IMR-90 (cell line): Measurements from ENCODE around the gene DISP1. TPM values are rescaled to one million over a fixed set of nuclear protein-coding genes. Genes with fewer than 3 reads are reported as not detected.

Experiments
- ATAC-seq: fragments of 200-7000 bp; cut with Tn5 transposase; 2 replicates; pipeline ENCODE4 v1.9.1; 2020; ENCODE audit warnings: low read depth, mild to moderate bottlenecking, moderate library complexity
- BruUV-seq: library from RNA; stranded (reverse); fragments of 400-500 nt; replicated peaks from 2 replicates; lab custom pipeline; 2021; lab: Mats Ljungman, UMichigan
- CTCF ChIA-PET: fragments of 300-600 bp; formaldehyde crosslinking; extraction: SDS; loops from one replicate; lab custom pipeline; 2021; ENCODE audit warnings: antibody characterized with exemption; lab: Yijun Ruan, JAX
- POLR2A ChIA-PET: fragments of 300-600 bp; sonication (Branson Sonifier 250); formaldehyde crosslinking; loops from one replicate; lab custom pipeline; 2022; ENCODE audit warnings: antibody characterized with exemption; ENCODE audit not compliant: unreplicated experiment; lab: Charles Lee
- DNase-seq: peaks from one replicate; pipeline ENCODE4 v3.0.0; 2013
- H2AFZ ChIP-seq: replicated peaks from 2 replicates; pipeline ENCODE3; 2013; ENCODE audit warnings: low read length, mild to moderate bottlenecking; ENCODE audit not compliant: poor library complexity
- H2AK5ac ChIP-seq: 2 replicates; pipeline ENCODE4 v1.6.1; 2013; ENCODE audit warnings: low read depth, low read length, inconsistent platforms
- H2AK9ac ChIP-seq: replicated peaks from 2 replicates; pipeline ENCODE3; 2013; ENCODE audit warnings: mild to moderate bottlenecking, low read depth, low read length, moderate library complexity; ENCODE audit not compliant: poor library complexity
- H2BK120ac ChIP-seq: 2 replicates; pipeline ENCODE4 v1.6.1; 2013; ENCODE audit warnings: low read depth, low read length, inconsistent platforms
- H2BK15ac ChIP-seq: 3 replicates; pipeline ENCODE4 v1.6.1; 2013; ENCODE audit warnings: low read depth, low read length, inconsistent platforms
- H2BK20ac ChIP-seq: 2 replicates; pipeline ENCODE4 v1.6.1; 2013; ENCODE audit warnings: low read depth, mild to moderate bottlenecking, inconsistent platforms, low read length, moderate library complexity
- H2BK5ac ChIP-seq: 2 replicates; pipeline ENCODE4 v1.6.1; 2013; ENCODE audit warnings: mild to moderate bottlenecking, low read depth, low read length, inconsistent platforms; ENCODE audit not compliant: poor library complexity, severe bottlenecking
- H3K14ac ChIP-seq: replicated peaks from 2 replicates; pipeline ENCODE4 v1.6.1; 2013; ENCODE audit warnings: low read depth, low read length, inconsistent platforms
- H3K18ac ChIP-seq: 2 replicates; pipeline ENCODE4 v1.6.1; 2013; ENCODE audit warnings: low read depth, low read length, control low read depth
- H3K23ac ChIP-seq: 2 replicates; pipeline ENCODE4 v1.6.1; 2013; ENCODE audit warnings: low read depth, low read length, inconsistent platforms
- H3K27ac ChIP-seq: 2 replicates; pipeline ENCODE4 v1.5.1; 2013; ENCODE audit warnings: mild to moderate bottlenecking, control low read depth, low read length; ENCODE audit not compliant: insufficient read depth
- H3K27me3 ChIP-seq: 2 replicates; pipeline ENCODE4 v1.6.1; 2013; ENCODE audit warnings: low read length; ENCODE audit not compliant: control insufficient read depth, insufficient read depth
- H3K36me3 ChIP-seq: 2 replicates; pipeline ENCODE4 v1.6.1; 2013; ENCODE audit warnings: low read length, mixed read lengths; ENCODE audit not compliant: control insufficient read depth, insufficient read depth
- H3K4ac ChIP-seq: 2 replicates; pipeline ENCODE4 v1.6.1; 2013; ENCODE audit warnings: low read depth, low read length, inconsistent platforms
- H3K4me1 ChIP-seq: 2 replicates; pipeline ENCODE4 v1.6.1; 2013; ENCODE audit warnings: low read length, mixed read lengths; ENCODE audit not compliant: control insufficient read depth, insufficient read depth
- H3K4me2 ChIP-seq: 2 replicates; pipeline ENCODE4 v1.6.1; 2013; ENCODE audit warnings: low read depth, mild to moderate bottlenecking, control low read depth, low read length, moderate library complexity
- H3K4me3 ChIP-seq: 2 replicates; pipeline ENCODE4 v1.5.1; 2013; ENCODE audit warnings: low read depth, mild to moderate bottlenecking, control low read depth, low read length, moderate library complexity; ENCODE audit not compliant: insufficient read depth
- H3K56ac ChIP-seq: 2 replicates; pipeline ENCODE4 v1.6.1; 2013; ENCODE audit warnings: low read length, inconsistent platforms; ENCODE audit not compliant: insufficient read depth; ENCODE audit errors: extremely low read depth
- H3K79me1 ChIP-seq, 2 experiments: 2 replicates each; pipeline ENCODE4 v1.6.1; 2013; ENCODE audit warnings: low read length in 2 of 2, inconsistent platforms in 1 of 2, low read depth in 1 of 2
- H3K9ac ChIP-seq: 2 replicates; pipeline ENCODE4 v1.6.1; 2013; ENCODE audit warnings: low read depth, low read length, control low read depth
- H3K9me1 ChIP-seq: 2 replicates; pipeline ENCODE4 v1.6.1; 2013; ENCODE audit warnings: low read length, inconsistent platforms; ENCODE audit not compliant: insufficient read depth
- H3K9me3 ChIP-seq: 2 replicates; pipeline ENCODE4 v1.6.1; 2013; ENCODE audit warnings: low read length; ENCODE audit not compliant: control insufficient read depth, insufficient read depth
- H4K20me1 ChIP-seq: 2 replicates; pipeline ENCODE4 v1.6.1; 2013; ENCODE audit warnings: low read length, inconsistent platforms; ENCODE audit not compliant: insufficient read depth
- H4K5ac ChIP-seq: 2 replicates; pipeline ENCODE4 v1.6.1; 2013; ENCODE audit warnings: mild to moderate bottlenecking, low read depth, low read length, control low read depth
- H4K8ac ChIP-seq, 2 experiments: 2 replicates each; pipeline ENCODE4 v1.6.1; 2013; ENCODE audit warnings: low read depth in 2 of 2, low read length in 2 of 2, control low read depth in 1 of 2, inconsistent platforms in 1 of 2
- H4K91ac ChIP-seq: 2 replicates; pipeline ENCODE4 v1.6.1; 2013; ENCODE audit warnings: low read depth, low read length, inconsistent platforms; ENCODE audit not compliant: insufficient read depth
- BHLHE40 ChIP-seq: fragments of 150-350 bp; IDR thresholded peaks from 2 replicates; pipeline ENCODE4 v1.6.1; 2016; ENCODE audit warnings: mild to moderate bottlenecking, low read depth, low read length
- CEBPB ChIP-seq: IDR thresholded peaks from 2 replicates; pipeline ENCODE4 v1.6.1; 2012; ENCODE audit warnings: low read depth, low read length, improper control_type of control experiment
- CHD1 ChIP-seq: IDR thresholded peaks from 2 replicates; pipeline ENCODE4 v1.6.1; 2012; ENCODE audit warnings: low read depth, low read length, improper control_type of control experiment
- MAFK ChIP-seq: IDR thresholded peaks from 2 replicates; pipeline ENCODE4 v1.6.1; 2012; ENCODE audit warnings: low read depth, low read length, improper control_type of control experiment
- MAZ ChIP-seq: IDR thresholded peaks from 2 replicates; pipeline ENCODE4 v1.6.1; 2012; ENCODE audit warnings: low read depth, mild to moderate bottlenecking, low read length, improper control_type of control experiment, moderate library complexity, borderline replicate concordance
- MXI1 ChIP-seq: IDR thresholded peaks from 2 replicates; pipeline ENCODE4 v1.6.1; 2012; ENCODE audit warnings: low read depth, mild to moderate bottlenecking, low read length, moderate library complexity, borderline replicate concordance
- POLR2A ChIP-seq: IDR thresholded peaks from 2 replicates; pipeline ENCODE4 v1.6.1; 2012; ENCODE audit warnings: mild to moderate bottlenecking, low read depth, low read length
- RCOR1 ChIP-seq: IDR thresholded peaks from 2 replicates; pipeline ENCODE4 v1.6.1; 2012; ENCODE audit warnings: mild to moderate bottlenecking, low read length, improper control_type of control experiment; ENCODE audit not compliant: insufficient replicate concordance
- SMC3 ChIP-seq: fragments of 150-350 bp; IDR thresholded peaks from 2 replicates; pipeline ENCODE4 v1.6.1; 2016; ENCODE audit warnings: low read depth, mild to moderate bottlenecking, antibody characterized with exemption, low read length, moderate library complexity
- WGBS, 2 experiments: methylation state at CpG; one replicate each; pipeline versions ENCODE4 v1.1.5 to v1.1.7; 2013; ENCODE audit warnings: missing lambda C conversion rate in 2 of 2; ENCODE audit not compliant: insufficient read length in 1 of 2; ENCODE audit errors: extremely low coverage in 2 of 2; 5-methylcytosine and 5-hydroxymethylcytosine counted together
- dilution Hi-C: fragments of 300-500 bp; cut with HindIII; formaldehyde crosslinking; loops from one replicate; pipeline ENCODE4 v1.14.3; 2018; ENCODE audit warnings: low sequenced_read_pairs; ENCODE audit not compliant: unreplicated experiment
- in situ Hi-C: fragments of 300-500 bp; cut with MboI; formaldehyde crosslinking; loops from 3 replicates; pipeline ENCODE4 v1.14.3; 2019; ENCODE audit warnings: low sequenced_read_pairs, inconsistent platforms, mixed read lengths
- intact Hi-C: fragments of 100-400 bp; cut with micrococcal nuclease; formaldehyde crosslinking; loops from 2 replicates; pipeline ENCODE4 v1.10.0; 2022
- polyA plus RNA-seq, 3 experiments: library from polyadenylated mRNA; depleted of rRNA; stranded (reverse); fragments of >200 nt; gene quantifications; 2 replicates each; pipeline ENCODE4 v1.2.3, GENCODE V29; 2012; ENCODE audit warnings: low replicate concordance in 1 of 3
- total RNA-seq: library from RNA; depleted of rRNA; stranded (reverse); fragments of >200 nt; gene quantifications from 2 replicates; pipeline ENCODE4 v1.2.3, GENCODE V29; 2012

Gene DISP1
- total and polyA plus RNA-seq, 2 of the 4 experiments (the other 2 are of a cell fraction), result 3.3 to 5.2 TPM

DNA sequence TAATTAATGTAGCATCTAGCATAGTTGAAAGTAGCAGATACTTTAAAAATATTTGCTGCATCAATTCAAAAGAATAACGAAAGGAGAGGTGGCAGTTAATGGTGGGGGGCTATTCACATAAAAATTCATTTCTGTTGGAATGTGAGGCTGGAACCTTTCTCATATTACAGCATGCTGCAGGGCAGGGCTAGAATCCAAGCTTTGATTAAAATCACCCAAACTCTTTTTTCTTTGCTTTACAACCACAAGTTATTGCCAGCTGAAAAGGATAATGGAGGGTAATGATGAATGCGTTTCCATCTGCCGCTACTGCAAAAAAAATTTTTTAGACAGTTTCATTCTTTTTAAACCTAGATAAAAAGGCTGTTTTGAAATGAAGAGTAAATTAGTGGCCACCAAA lies 9.8 kb downstream of the DISP1 start:
- no peak for DNase-seq
- no peak overlapping the region for H3K18ac ChIP-seq
- no peak overlapping the region for H3K27ac ChIP-seq
- no peak overlapping the region for H3K23ac ChIP-seq
- H2AK5ac ChIP-seq, result no peak overlapping the region
- H3K4ac ChIP-seq, result no peak overlapping the region
- peaks cover 10 to 12% of the 10 kb centered on the region in 2 experiments; a peak in 2 of 4 replicates for H3K79me1 ChIP-seq
- no CpG with 5 or more reads among the region's 3 CpGs for WGBS, 2 experiments
- H4K20me1 ChIP-seq, result no peaks in the 10 kb centered on the region
- H2AK9ac ChIP-seq, result no peak overlapping the region
- no peak overlapping the region for H2BK120ac ChIP-seq
- H2BK15ac ChIP-seq, result no peak overlapping the region
- H3K27me3 ChIP-seq, result no peaks in the 10 kb centered on the region
- in situ Hi-C loops, result no loop called here
- intact Hi-C loops, result no loop called here
- peak overlapping the region; percentile 50 for H3K4me2 ChIP-seq
- no peak overlapping the region for H4K91ac ChIP-seq
- TF ChIP-seq MXI1 (no peak), POLR2A (no peak), MAZ (no peak), RCOR1 (no peak), CEBPB (no peak), MAFK (no peak), BHLHE40 (no peak), CHD1 (no peak), SMC3 (no peak)
- ATAC-seq, result no peak
- ChIA-PET CTCF (interaction anchor here (0.7 to 0.8 kb wide), 2 partner anchors 265 to 267 kb away, joined by 4 to 5 read pairs; no protein-coding TSS in a partner anchor), POLR2A (no interaction called here)
- H3K4me3 ChIP-seq, result no peak overlapping the region
- no TSS peak for BruUV-seq
- H4K8ac ChIP-seq, result no peak overlapping the region
- H4K5ac ChIP-seq, result no peak overlapping the region
- no peak overlapping the region for H3K56ac ChIP-seq
- no peak overlapping the region for H2BK20ac ChIP-seq
- H3K9me3 ChIP-seq, result no peaks in the 10 kb centered on the region
- H2AFZ ChIP-seq, result no peak overlapping the region
- H3K36me3 ChIP-seq, result no peaks in the 10 kb centered on the region
- H3K9me1 ChIP-seq, result no peaks in the 10 kb centered on the region
- no peak overlapping the region for H3K14ac ChIP-seq
- dilution Hi-C loops, result no loop called here
- H2BK5ac ChIP-seq, result no peak overlapping the region
- peaks cover 6% of the 10 kb centered on the region for H3K4me1 ChIP-seq
- no peak overlapping the region for H3K9ac ChIP-seq
